K562 (cell line): Measurements from ENCODE around the gene SUV39H2. TPM values are rescaled to one million over a fixed set of nuclear protein-coding genes. Genes with fewer than 3 reads are reported as not detected.

ENCODE experiments used
- ATAC-seq: fragments of 200-7000 bp; cut with Tn5 transposase; 3 replicates; pipeline ENCODE4 v1.9.1; 2020; ENCODE audit warnings: moderate library complexity
- BruUV-seq: library from RNA; stranded (reverse); fragments of 400-500 nt; replicated peaks from 2 replicates; lab custom pipeline; 2021; lab: Mats Ljungman, UMichigan
- CTCF ChIA-PET: fragments of 300-600 bp; formaldehyde crosslinking; extraction: SDS; loops from one replicate; lab custom pipeline; 2021; ENCODE audit warnings: low intra/inter-chr PET ratio; lab: Yijun Ruan, JAX
- POLR2A ChIA-PET: fragments of 300-600, 350-650 bp; sonication (Branson Sonifier 250); formaldehyde crosslinking; extraction: SDS; loops from one replicate; lab custom pipeline; 2021; ENCODE audit warnings: antibody characterized with exemption, inconsistent platforms; lab: Yijun Ruan, JAX
- DNase-seq, 4 experiments: peaks; one replicate each; pipeline versions ENCODE4 v3.0.0 to v3.0.0-alpha.2; 2011 to 2018; ENCODE audit warnings: low spot score in 3 of 4, mixed read lengths in 3 of 4; ENCODE audit errors: extremely low read depth in 1 of 4
- FAIRE-seq: peaks from 2 replicates; lab custom pipeline; 2011; peaks lifted over from hg19 to GRCh38; lab: Jason Lieb, UNC
- H2AFZ ChIP-seq: 2 replicates; pipeline ENCODE4 v1.6.0; 2011; ENCODE audit warnings: low read depth, low read length, control low read depth, inconsistent platforms
- H3K27ac ChIP-seq: fragments of 200-600 bp; 3 replicates; pipeline ENCODE4 v1.8.0; 2011; ENCODE audit warnings: low read depth, mild to moderate bottlenecking, control low read depth, inconsistent platforms, low read length, moderate library complexity, mixed read lengths; ENCODE audit errors: extremely low read depth
- H3K27me3 ChIP-seq, 2 experiments: fragments of 300-600 bp in 1 of 2; 2 replicates in 1 of 2; 3 replicates in 1 of 2; pipeline versions ENCODE4 v1.6.0 to v1.8.0; 2011; ENCODE audit warnings: inconsistent platforms in 2 of 2, low read length in 2 of 2, mild to moderate bottlenecking in 1 of 2, mixed read lengths in 1 of 2, moderate library complexity in 1 of 2; ENCODE audit not compliant: control insufficient read depth in 2 of 2, insufficient read depth in 2 of 2
- H3K36me3 ChIP-seq: fragments of 300-600 bp; 3 replicates; pipeline ENCODE4 v1.8.0; 2011; ENCODE audit warnings: mild to moderate bottlenecking, low read length, inconsistent platforms; ENCODE audit not compliant: control insufficient read depth, insufficient read depth
- H3K4me1 ChIP-seq, 2 experiments: fragments of 200-600 bp in 1 of 2; replicated peaks in 1 of 2; 2 replicates in 1 of 2; 3 replicates in 1 of 2; pipeline versions ENCODE4 v1.5.1 to v1.8.0; 2011; ENCODE audit warnings: inconsistent platforms in 2 of 2, low read length in 2 of 2, mild to moderate bottlenecking in 1 of 2, mixed read lengths in 1 of 2, moderate library complexity in 1 of 2; ENCODE audit not compliant: control insufficient read depth in 2 of 2, insufficient read depth in 2 of 2
- H3K4me2 ChIP-seq: 2 replicates; pipeline ENCODE4 v1.6.1; 2011; ENCODE audit warnings: low read length, control low read depth, inconsistent platforms, mixed read lengths; ENCODE audit not compliant: insufficient read depth
- H3K4me3 ChIP-seq: fragments of 200-600 bp; sonication (generic), shearing (Covaris generic); 2 replicates; pipeline ENCODE4 v1.5.1; 2016; ENCODE audit warnings: control low read depth, inconsistent platforms
- H3K79me2 ChIP-seq: fragments of 200-600 bp; 3 replicates; pipeline ENCODE4 v1.8.0; 2011; ENCODE audit warnings: low read length, inconsistent platforms; ENCODE audit not compliant: control insufficient read depth, insufficient read depth
- H3K9ac ChIP-seq, 2 experiments: 2 replicates each; pipeline versions ENCODE4 v1.6.0 to v1.6.1; 2011; ENCODE audit warnings: low read depth in 2 of 2, low read length in 2 of 2, control low read depth in 1 of 2, inconsistent platforms in 1 of 2, mild to moderate bottlenecking in 1 of 2, mixed read lengths in 1 of 2; ENCODE audit not compliant: insufficient read depth in 1 of 2
- H3K9me1 ChIP-seq: one replicate; pipeline ENCODE4 v1.6.0; 2011; ENCODE audit warnings: inconsistent platforms, mild to moderate bottlenecking, low read length, moderate library complexity; ENCODE audit not compliant: control insufficient read depth, insufficient read depth
- H3K9me3 ChIP-seq: replicated peaks from 2 replicates; pipeline ENCODE4 v1.5.1; 2011; ENCODE audit warnings: low read depth, low read length, inconsistent platforms; ENCODE audit not compliant: control insufficient read depth, insufficient read depth
- H4K20me1 ChIP-seq: replicated peaks from 2 replicates; pipeline ENCODE4 v1.6.1; 2011; ENCODE audit warnings: low read length, inconsistent platforms, mixed read lengths; ENCODE audit not compliant: control insufficient read depth, insufficient read depth
- CBX3 ChIP-seq, 2 experiments: IDR thresholded peaks; 1 replicate in 1 of 2; 2 replicates in 1 of 2; pipeline ENCODE4 v1.6.1; 2012; ENCODE audit warnings: inconsistent platforms in 2 of 2, low read length in 2 of 2, borderline replicate concordance in 1 of 2, control low read depth in 1 of 2
- EP300 ChIP-seq: IDR thresholded peaks from 2 replicates; pipeline ENCODE4 v1.6.1; 2012; ENCODE audit warnings: low read length, improper control_type of control experiment
- KLF13 ChIP-seq: fragments of 450-650 bp; IDR thresholded peaks from 2 replicates; pipeline ENCODE4 v1.6.1; 2016; ENCODE audit warnings: missing genetic modification characterization, low read depth, mild to moderate bottlenecking, missing compliant biosample characterization, moderate library complexity, borderline replicate concordance
- SIN3B ChIP-seq: fragments of 450-650 bp; IDR thresholded peaks from 2 replicates; pipeline ENCODE4 v1.6.1; 2017; ENCODE audit warnings: low read depth, mild to moderate bottlenecking, moderate library complexity
- TAF1 ChIP-seq: IDR thresholded peaks from 2 replicates; pipeline ENCODE4 v1.6.1; 2011; ENCODE audit warnings: mild to moderate bottlenecking, low read length, moderate library complexity; ENCODE audit not compliant: insufficient read depth, control insufficient read depth, severe bottlenecking; ENCODE audit errors: extremely low read depth
- TEAD2 ChIP-seq: fragments of 450-650 bp; IDR thresholded peaks from 2 replicates; pipeline ENCODE4 v1.6.1; 2016; ENCODE audit warnings: missing genetic modification characterization, control low read depth, missing compliant biosample characterization
- THAP12 ChIP-seq: fragments of 250-450 bp; sonication (Bioruptor Pico); IDR thresholded peaks from 2 replicates; pipeline ENCODE4 v1.9.0; 2021; ENCODE audit warnings: mild to moderate bottlenecking, inconsistent platforms
- ZNF280B ChIP-seq: fragments of 250-450 bp; sonication (Bioruptor Pico); IDR thresholded peaks from 2 replicates; pipeline ENCODE4 v1.5.1; 2021; ENCODE audit warnings: mild to moderate bottlenecking
- ZNF431 ChIP-seq: sonication (generic); formaldehyde crosslinking; IDR thresholded peaks from 2 replicates; pipeline ENCODE4 v1.8.0; 2022; ENCODE audit warnings: mild to moderate bottlenecking, missing genetic modification reagents
- ZNF589 ChIP-seq: fragments of 200-800 bp; sonication (Bioruptor generic); IDR thresholded peaks from 2 replicates; pipeline ENCODE4 v1.6.1; 2016; ENCODE audit warnings: low read depth, missing genetic modification characterization, missing compliant biosample characterization
- WGBS: fragments of 100-300 bp; shearing (Covaris generic); methylation state at CpG from one replicate; pipeline ENCODE4 v1.1.6; 2016; ENCODE audit warnings: low coverage, mixed read lengths; ENCODE audit not compliant: insufficient coverage; ENCODE audit errors: missing lambda C conversion rate; 5-methylcytosine and 5-hydroxymethylcytosine counted together
- in situ Hi-C: fragments of 300-500 bp; cut with MboI; formaldehyde crosslinking; loops from 4 replicates; pipeline ENCODE4 v1.15.0; 2018; ENCODE audit warnings: inconsistent platforms, mixed read lengths
- intact Hi-C: fragments of 100-400 bp; cut with micrococcal nuclease; formaldehyde crosslinking; loops from 2 replicates; pipeline ENCODE4 v1.14.2; 2022
- polyA plus RNA-seq, 8 experiments: library from polyadenylated mRNA; depleted of rRNA in 4 of 8; stranded (reverse) in 5 of 8; unstranded in 3 of 8; fragments of >200 nt; fragmentation: Nextera tagmentation in 2 of 8; fragmentation: Illumina TruSeq in 1 of 8; extraction: Ambion mirVana in 2 of 8; extraction: Trizol in 1 of 8; gene quantifications; 2 replicates each; pipeline versions ENCODE4 v1.2.1 to v1.2.3, GENCODE V29; 2011 to 2014; ENCODE audit warnings: inconsistent platforms in 1 of 8, missing spikeins in 1 of 8
- total RNA-seq, 7 experiments: library from RNA; depleted of rRNA in 6 of 7; stranded (reverse); fragments of >200 nt in 6 of 7; fragmentation: Illumina TruSeq in 2 of 7; extraction: Trizol in 2 of 7; gene quantifications; 2 replicates each; pipeline versions ENCODE4 v1.2.1 to v1.2.3, GENCODE V29; 2011 to 2021; ENCODE audit warnings: low replicate concordance in 1 of 7
- TF ChIP-seq, protein P1 (sequence below): IDR thresholded peaks from 2 replicates; pipeline ENCODE4 v1.6.1; 2011; ENCODE audit not compliant: insufficient read length; ENCODE audit errors: extremely low read depth

Gene SUV39H2
- total and polyA plus RNA-seq, 9 of the 15 experiments (the other 6 are each of a cell fraction or from before 2014, with no cell fraction given): 24.1 to 54.3 (median 41.3) TPM

DNA sequence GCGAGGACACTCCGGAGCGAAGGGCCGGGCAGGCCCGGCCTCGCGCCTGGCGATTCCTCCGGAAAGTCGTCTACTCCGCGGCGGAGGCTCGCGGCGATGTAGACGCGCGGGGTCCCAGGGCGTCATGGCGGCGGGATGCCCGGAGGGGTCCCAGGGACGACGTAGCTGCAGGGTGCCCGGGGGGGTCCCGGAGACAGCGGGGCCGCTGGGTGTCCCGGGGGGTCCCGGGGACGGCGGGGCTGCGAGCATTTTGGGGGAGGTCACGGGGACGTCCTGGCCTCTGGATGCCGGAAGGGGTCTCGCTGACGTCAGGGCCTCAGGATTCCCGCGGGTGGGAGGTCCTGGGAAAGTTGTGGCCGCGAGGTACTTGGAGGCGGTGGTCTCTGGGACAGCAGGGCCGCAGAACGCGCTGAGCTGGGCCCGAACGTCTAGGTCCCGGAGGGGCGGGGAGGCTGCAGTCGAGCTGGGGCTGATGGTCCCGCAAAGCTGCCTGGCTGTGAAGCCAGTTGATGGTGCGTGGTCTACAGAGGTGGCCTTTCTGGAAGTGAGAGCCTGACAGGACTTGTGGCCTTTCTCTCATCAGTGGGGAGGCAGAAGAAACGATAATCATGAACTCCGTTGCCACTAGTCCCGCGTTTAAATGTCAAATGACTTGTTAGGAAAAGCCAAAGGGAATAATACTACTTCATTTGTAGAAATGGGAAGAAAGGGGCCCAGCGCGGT is 39.9 kb upstream of the SUV39H2 start (continued):
- TF ChIP-seq TAF1 (no peak), ZNF589 (CRISPR knock-in tag) (no peak), THAP12 (CRISPR knock-in tag) (no peak)
- TF ChIP-seq, protein P1, sequence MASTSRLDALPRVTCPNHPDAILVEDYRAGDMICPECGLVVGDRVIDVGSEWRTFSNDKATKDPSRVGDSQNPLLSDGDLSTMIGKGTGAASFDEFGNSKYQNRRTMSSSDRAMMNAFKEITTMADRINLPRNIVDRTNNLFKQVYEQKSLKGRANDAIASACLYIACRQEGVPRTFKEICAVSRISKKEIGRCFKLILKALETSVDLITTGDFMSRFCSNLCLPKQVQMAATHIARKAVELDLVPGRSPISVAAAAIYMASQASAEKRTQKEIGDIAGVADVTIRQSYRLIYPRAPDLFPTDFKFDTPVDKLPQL: no peak

DNA sequence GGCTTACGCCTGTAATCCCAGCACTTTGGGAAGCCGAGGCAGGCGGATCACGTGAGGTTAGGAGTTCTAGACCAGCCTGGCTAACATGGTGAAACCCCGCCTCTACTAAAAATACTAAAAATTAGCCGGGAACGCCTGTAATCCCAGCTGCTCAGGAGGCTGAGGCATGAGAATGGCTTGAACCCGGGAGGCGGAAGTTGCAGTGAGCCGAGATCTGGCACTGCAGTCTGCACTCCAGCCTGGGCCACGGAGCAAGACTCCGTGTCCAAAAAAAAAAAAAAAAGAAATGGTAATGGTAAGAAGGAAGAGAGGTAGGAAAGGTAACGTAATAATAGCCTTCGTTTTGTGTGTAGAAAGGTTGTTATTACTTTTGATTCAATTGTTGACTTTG is 39.4 kb upstream of the SUV39H2 start:
- Histone ChIP-seq H3K27me3 (no peaks in the 10 kb centered on the region), H3K9me1 (no peaks in the 10 kb centered on the region), H3K9ac (peak overlapping the region; percentile 98 to 99), H3K27ac (peak overlapping the region; percentile 96), H3K36me3 (peaks cover 50% of the 10 kb centered on the region), H4K20me1 (peaks cover 7% of the 10 kb centered on the region; the same call in 1 of the 2 replicates), H3K4me2 (peak overlapping the region; percentile 96), H3K4me1 (peaks cover 3 to 18% of the 10 kb centered on the region in 2 experiments; a peak in 3 of 5 replicates), H2AFZ (peak overlapping the region; percentile 97), H3K9me3 (no peaks in the 10 kb centered on the region), H3K79me2 (peaks cover 68% of the 10 kb centered on the region), H3K4me3 (peak overlapping the region; percentile 99)
- DNase-seq (peak in 1 of 4 experiments; percentile 31), ATAC-seq (0 out of 3 replicates have a peak, but pooled peaks have one; percentile 11), FAIRE-seq (no peak)
- CTCF ChIA-PET: interaction anchor here (0.6 kb wide), 1 partner anchor 39 kb away, joined by 3 read pairs; no protein-coding TSS in a partner anchor
- in situ Hi-C loops: no loop called here
- no TSS peak for BruUV-seq
- POLR2A ChIA-PET: interaction anchor here (0.8 to 2.7 kb wide), 4 partner anchors 9 to 114 kb away, joined by 3 to 20 read pairs (median 3); no protein-coding TSS in a partner anchor
- intact Hi-C loops: loop anchor here (5.0 kb wide), 2 partner anchors 38 to 113 kb away; partner anchors contain the start of genes DCLRE1C and SUV39H2
- WGBS: 0% methylated on average over 11 of the region's 14 CpGs
- no peak for TF ChIP-seq KLF13 (tag)
- no peak for TF ChIP-seq ZNF280B (CRISPR knock-in tag)
- TF ChIP-seq ZNF431 (CRISPR knock-in tag): no peak
- TF ChIP-seq SIN3B: no peak
- no peak for TF ChIP-seq CBX3 (IDR thresholded peaks at IDR 0.05; ENCODE audit: borderline replicate concordance in 1 of 2, low read length in 2 of 2)
- no peak for TF ChIP-seq TEAD2 (tag)
- no peak for TF ChIP-seq EP300
